MM.1S (cell line): ENCODE measurements around the gene N4BP2L2.

ENCODE experiments used
- CTCF ChIP-seq: fragments of 300-600 bp; sonication (generic); IDR thresholded peaks from 2 replicates; pipeline ENCODE4 v1.5.1; 2016; ENCODE audit warnings: antibody characterized with exemption, low read length, mixed read lengths
- EZH2phosphoT487 ChIP-seq: fragments of 300-600 bp; sonication (generic); IDR thresholded peaks from 2 replicates; pipeline ENCODE4 v1.6.1; 2018; ENCODE audit warnings: antibody characterized with exemption, low read length

GRCh38 chr13:32409001-32409313, 129.6 kb downstream of the N4BP2L2 start:
- TF ChIP-seq CTCF: no peak
- no peak for TF ChIP-seq EZH2phosphoT487
